ENCODE measurements around the gene FBXL7. TPM values are rescaled to one million over a fixed set of nuclear protein-coding genes. Genes with fewer than 3 reads are reported as not detected.

FBXL7 gene
- polyA plus RNA-seq, 1 donor (not counting 4 experiments of a cell fraction or from before 2014, with no cell fraction given), result 0.22 TPM

DNA sequence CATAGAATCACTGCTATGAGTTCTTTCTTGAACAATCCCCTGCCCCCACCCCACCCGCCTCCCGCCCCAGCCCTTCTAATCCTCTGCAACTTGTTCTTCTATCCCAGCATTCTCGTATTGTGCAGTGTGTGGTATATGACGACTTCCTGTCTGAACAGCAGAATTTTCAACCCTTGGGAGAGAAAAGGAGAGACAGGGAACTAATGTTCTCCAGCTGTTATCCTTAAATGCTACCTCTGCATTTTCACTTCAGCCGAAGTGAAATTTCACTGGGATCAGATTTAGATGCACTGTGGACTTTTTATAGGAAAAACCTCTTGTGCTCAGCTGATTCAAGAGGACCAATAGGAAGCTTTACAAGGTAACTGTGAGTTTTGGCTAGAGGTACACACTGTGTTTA, 2.2 kb downstream of the FBXL7 start:
- no peak for DNase-seq (ENCODE audit: low read depth, low spot score)
- H3K9ac ChIP-seq (ENCODE audit: control insufficient read depth, extremely low read depth, insufficient read depth, low read length), result no peak overlapping the region
- peaks cover 22% of the 10 kb centered on the region for H3K27me3 ChIP-seq (ENCODE audit: control insufficient read depth, extremely low read depth, insufficient read depth, low read length)

DNA sequence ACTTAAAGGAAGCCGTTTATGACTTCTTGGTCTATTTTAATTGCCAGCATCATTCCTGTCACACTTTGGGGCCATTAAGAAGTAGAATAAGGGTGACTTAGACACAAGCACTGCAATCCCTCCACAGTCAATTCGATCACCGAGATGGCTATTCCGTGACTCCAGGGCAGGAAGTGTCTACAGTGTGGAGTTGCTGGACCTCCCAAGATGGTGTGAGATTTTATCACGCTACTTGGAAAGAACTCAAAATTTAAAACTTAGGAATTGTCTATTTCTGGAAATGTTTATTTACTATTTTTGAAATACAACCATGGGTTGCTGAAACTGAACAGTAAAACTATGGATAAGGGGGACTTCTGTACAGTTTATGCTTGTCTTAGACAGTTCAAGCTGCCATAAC, 6.2 kb downstream of the FBXL7 start:
- Histone ChIP-seq H3K4me3 (ENCODE audit: control insufficient read depth in 2 of 3, extremely low read depth in 1 of 3, insufficient read depth in 2 of 3, low read depth in 1 of 3, low read length in 3 of 3) (no peak overlapping the region), H3K27ac (ENCODE audit: control insufficient read depth, insufficient read depth, low read length) (no peak overlapping the region), H3K27me3 (ENCODE audit: control insufficient read depth, extremely low read depth, insufficient read depth, low read length) (peaks cover 5% of the 10 kb centered on the region), H3K9ac (ENCODE audit: control insufficient read depth, extremely low read depth, insufficient read depth, low read length) (no peak overlapping the region), H3K9me1 (ENCODE audit: control insufficient read depth, extremely low read depth, insufficient read depth, low read length) (no peaks in the 10 kb centered on the region), H3K79me2 (ENCODE audit: control insufficient read depth, insufficient read depth, low read length) (no peaks in the 10 kb centered on the region), H3K36me3 (ENCODE audit: control insufficient read depth in 2 of 2, extremely low read depth in 1 of 2, insufficient read depth in 2 of 2, low read length in 2 of 2) (no peaks in the 10 kb centered on the region), H3K4me1 (ENCODE audit: control insufficient read depth, extremely low read depth, insufficient read depth, low read length) (no peaks in the 10 kb centered on the region), H3K9me3 (ENCODE audit: control insufficient read depth, low read depth, low read length) (no peaks in the 10 kb centered on the region), H3K4me2 (ENCODE audit: control insufficient read depth, extremely low read depth, insufficient read depth, low read depth, low read length) (no peak overlapping the region), H4K20me1 (ENCODE audit: control insufficient read depth, extremely low read depth, insufficient read depth, low read length) (no peaks in the 10 kb centered on the region), H2AFZ (ENCODE audit: control insufficient read depth, low read length) (no peak overlapping the region)
- TF ChIP-seq, protein P1, sequence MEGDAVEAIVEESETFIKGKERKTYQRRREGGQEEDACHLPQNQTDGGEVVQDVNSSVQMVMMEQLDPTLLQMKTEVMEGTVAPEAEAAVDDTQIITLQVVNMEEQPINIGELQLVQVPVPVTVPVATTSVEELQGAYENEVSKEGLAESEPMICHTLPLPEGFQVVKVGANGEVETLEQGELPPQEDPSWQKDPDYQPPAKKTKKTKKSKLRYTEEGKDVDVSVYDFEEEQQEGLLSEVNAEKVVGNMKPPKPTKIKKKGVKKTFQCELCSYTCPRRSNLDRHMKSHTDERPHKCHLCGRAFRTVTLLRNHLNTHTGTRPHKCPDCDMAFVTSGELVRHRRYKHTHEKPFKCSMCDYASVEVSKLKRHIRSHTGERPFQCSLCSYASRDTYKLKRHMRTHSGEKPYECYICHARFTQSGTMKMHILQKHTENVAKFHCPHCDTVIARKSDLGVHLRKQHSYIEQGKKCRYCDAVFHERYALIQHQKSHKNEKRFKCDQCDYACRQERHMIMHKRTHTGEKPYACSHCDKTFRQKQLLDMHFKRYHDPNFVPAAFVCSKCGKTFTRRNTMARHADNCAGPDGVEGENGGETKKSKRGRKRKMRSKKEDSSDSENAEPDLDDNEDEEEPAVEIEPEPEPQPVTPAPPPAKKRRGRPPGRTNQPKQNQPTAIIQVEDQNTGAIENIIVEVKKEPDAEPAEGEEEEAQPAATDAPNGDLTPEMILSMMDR (optimal IDR thresholded peaks at IDR 0.05 in 1 of 3, IDR thresholded peaks at IDR 0.05 in 1 of 3, conservative IDR thresholded peaks at IDR 0.05 in 1 of 3; ENCODE audit: extremely low read depth in 1 of 3, insufficient read depth in 2 of 3, low read length in 3 of 3), result no peak
- no peak for TF ChIP-seq EZH2 (IDR thresholded peaks at IDR 0.05; ENCODE audit: low read length)
- no peak for DNase-seq (ENCODE audit: low read depth, low spot score)
- dilution Hi-C loops (cut with MboI; ENCODE audit: extremely low pct_ligation_motif_present, low sequenced_read_pairs), result no loop called here
- no peak for FAIRE-seq

More for the DNA sequence above, 2.2 kb downstream of the FBXL7 start:
- no peak for TF ChIP-seq EZH2 (IDR thresholded peaks at IDR 0.05; ENCODE audit: low read length)
- TF ChIP-seq, protein P1 (optimal IDR thresholded peaks at IDR 0.05 in 1 of 3, IDR thresholded peaks at IDR 0.05 in 1 of 3, conservative IDR thresholded peaks at IDR 0.05 in 1 of 3; ENCODE audit: extremely low read depth in 1 of 3, insufficient read depth in 2 of 3, low read length in 3 of 3), result no peak
- H2AFZ ChIP-seq (ENCODE audit: control insufficient read depth, low read length), result no peak overlapping the region
- H3K9me1 ChIP-seq (ENCODE audit: control insufficient read depth, extremely low read depth, insufficient read depth, low read length), result no peaks in the 10 kb centered on the region
- dilution Hi-C loops (cut with MboI; ENCODE audit: extremely low pct_ligation_motif_present, low sequenced_read_pairs), result no loop called here
- no peak overlapping the region for H3K4me3 ChIP-seq (ENCODE audit: control insufficient read depth in 2 of 3, extremely low read depth in 1 of 3, insufficient read depth in 2 of 3, low read depth in 1 of 3, low read length in 3 of 3)
- no peaks in the 10 kb centered on the region for H3K36me3 ChIP-seq (ENCODE audit: control insufficient read depth in 2 of 2, extremely low read depth in 1 of 2, insufficient read depth in 2 of 2, low read length in 2 of 2)
- H3K4me1 ChIP-seq (ENCODE audit: control insufficient read depth, extremely low read depth, insufficient read depth, low read length), result no peaks in the 10 kb centered on the region
- H4K20me1 ChIP-seq (ENCODE audit: control insufficient read depth, extremely low read depth, insufficient read depth, low read length), result no peaks in the 10 kb centered on the region
- H3K79me2 ChIP-seq (ENCODE audit: control insufficient read depth, insufficient read depth, low read length), result no peaks in the 10 kb centered on the region
- no peak for FAIRE-seq
- no peak overlapping the region for H3K27ac ChIP-seq (ENCODE audit: control insufficient read depth, insufficient read depth, low read length)
- no peaks in the 10 kb centered on the region for H3K9me3 ChIP-seq (ENCODE audit: control insufficient read depth, low read depth, low read length)
- no peak overlapping the region for H3K4me2 ChIP-seq (ENCODE audit: control insufficient read depth, extremely low read depth, insufficient read depth, low read depth, low read length)
